22Rv1 (cell line): ENCODE data around the gene RNF138.

Experiments
- H3K27ac ChIP-seq: fragments of 450-650 bp; 2 replicates; pipeline ENCODE4 v1.5.1; 2017
- CTCF ChIP-seq: fragments of 450-650 bp; IDR thresholded peaks from 2 replicates; pipeline ENCODE4 v1.5.1; 2017; ENCODE audit warnings: mild to moderate bottlenecking
- ZFX ChIP-seq: fragments of 450-650 bp; IDR thresholded peaks from 2 replicates; pipeline ENCODE4 v1.6.1; 2017; ENCODE audit warnings: antibody characterized with exemption, borderline replicate concordance

The RNF138 gene

DNA sequence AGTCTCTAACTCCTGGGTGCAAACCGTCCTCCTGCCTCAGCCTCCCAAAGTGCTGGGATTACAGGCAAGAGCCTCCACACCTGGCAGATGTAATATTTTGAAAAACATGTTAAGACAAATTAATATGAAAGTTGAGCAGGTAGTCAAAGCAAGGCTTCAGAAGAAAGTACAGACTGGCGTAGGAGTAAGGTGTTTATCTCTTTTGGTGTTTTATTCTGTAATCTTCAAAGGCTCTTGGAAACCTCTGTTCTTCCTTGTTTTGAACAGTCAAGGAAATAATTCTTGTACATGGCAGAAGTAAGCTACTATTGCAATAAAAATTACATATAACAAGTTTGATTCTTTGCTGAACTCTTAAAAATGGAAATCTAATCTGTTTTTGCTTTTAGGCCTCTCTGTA, 5.3 kb downstream of the RNF138 start:
- TF ChIP-seq ZFX (no peak), CTCF (no peak)
- no peak overlapping the region for H3K27ac ChIP-seq

DNA sequence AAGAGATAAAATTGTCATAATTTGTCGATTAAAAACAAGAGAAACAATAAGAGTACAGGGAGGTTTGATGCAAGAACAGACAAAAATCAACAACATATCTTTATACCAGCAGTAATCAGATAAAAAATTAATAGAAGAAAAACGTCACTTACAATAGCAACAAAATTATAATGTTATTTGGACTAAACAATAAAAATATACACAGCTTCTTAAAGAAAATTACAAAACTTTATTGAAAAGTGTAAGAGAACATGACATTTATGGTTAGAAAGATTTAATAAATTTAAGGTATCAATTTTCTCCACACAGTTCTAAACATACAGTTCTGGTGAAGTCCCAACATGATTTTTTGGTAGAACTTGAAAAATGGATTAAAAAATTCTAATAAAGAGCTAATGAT, 12.8 kb downstream of the RNF138 start:
- no peak for TF ChIP-seq CTCF
- no peak for TF ChIP-seq ZFX
- no peak overlapping the region for H3K27ac ChIP-seq

DNA sequence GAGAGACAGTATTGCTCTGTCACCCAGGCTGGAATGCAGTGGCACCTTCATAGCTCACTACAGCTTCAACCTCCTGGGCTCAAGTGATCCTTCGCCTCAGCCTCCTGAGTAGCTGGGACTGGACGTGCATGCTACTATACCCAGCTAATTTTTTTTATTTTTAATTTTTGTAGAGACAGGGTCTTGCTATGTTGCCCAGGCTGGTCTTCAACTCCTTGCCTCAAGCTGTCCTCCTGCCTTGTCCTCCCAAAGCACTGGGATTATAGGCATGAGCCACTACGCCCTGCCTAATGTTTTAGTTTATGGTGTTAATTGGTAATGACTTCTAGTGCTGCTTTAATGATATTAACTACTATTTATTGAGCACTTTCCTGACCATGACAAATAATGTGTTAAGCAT, 18.3 kb downstream of the RNF138 start:
- H3K27ac ChIP-seq = no peak overlapping the region
- TF ChIP-seq ZFX (no peak), CTCF (no peak)

GRCh38 chr18:32111706-32112105, 20.0 kb downstream of the RNF138 start:
- no peak for TF ChIP-seq CTCF
- no peak for TF ChIP-seq ZFX
- no peak overlapping the region for H3K27ac ChIP-seq

GRCh38 chr18:32112826-32113225, 21.2 kb downstream of the RNF138 start:
- TF ChIP-seq CTCF = no peak
- no peak for TF ChIP-seq ZFX
- no peak overlapping the region for H3K27ac ChIP-seq

GRCh38 chr18:32114293-32114942, 22.7 kb downstream of the RNF138 start:
- TF ChIP-seq CTCF (no peak), ZFX (no peak)
- no peak overlapping the region for H3K27ac ChIP-seq

GRCh38 chr18:32122039-32122438, 30.4 kb downstream of the RNF138 start:
- H3K27ac ChIP-seq = no peak overlapping the region
- TF ChIP-seq ZFX = no peak
- no peak for TF ChIP-seq CTCF
